Ovary (tissue), 9 donors: Measurements from ENCODE around the gene CADM2. TPM values are rescaled to one million over a fixed set of nuclear protein-coding genes. Genes with fewer than 3 reads are reported as not detected.
"Not testable (repeated sequence)": the region's sequence is repeated elsewhere in the genome, so short reads cannot be mapped to it uniquely, and the experiment has no call there.

Experiments used
- DNase-seq, 5 donors: peaks; one replicate each; pipeline ENCODE4 v3.0.0-alpha.2; 2019 to 2020
- H3K27ac ChIP-seq, 2 donors: fragments of 200-600 bp; one replicate each; pipeline versions ENCODE4 v1.5.1 to v1.8.0; 2019 to 2022
- H3K27me3 ChIP-seq: fragments of 200-600 bp; one replicate; pipeline ENCODE4 v1.8.0; 2022
- H3K36me3 ChIP-seq: fragments of 200-600 bp; sonication (generic); one replicate; pipeline ENCODE4 v1.5.1; 2019
- H3K4me1 ChIP-seq: one replicate; pipeline ENCODE4 v1.8.1; 2013; ENCODE audit warnings: mild to moderate bottlenecking, moderate library complexity; ENCODE audit not compliant: insufficient read depth
- H3K4me3 ChIP-seq: fragments of 200-600 bp; sonication (generic); one replicate; pipeline ENCODE4 v1.5.1; 2017
- H3K9me3 ChIP-seq, 2 donors: fragments of 200-600 bp in 1 of 2; sonication (generic) in 1 of 2; one replicate each; pipeline versions ENCODE4 v1.5.1 to v1.8.1; 2013 to 2019; ENCODE audit warnings: mild to moderate bottlenecking in 1 of 2, moderate library complexity in 1 of 2
- CTCF ChIP-seq, 3 donors: fragments of 450-650 bp in 2 of 3; fragments of 200-600 bp in 1 of 3; IDR thresholded peaks; one replicate each; pipeline versions ENCODE4 v1.5.1 to v1.8.0; 2016 to 2022; ENCODE audit warnings: antibody characterized with exemption in 3 of 3, mild to moderate bottlenecking in 1 of 3
- EP300 ChIP-seq: sonication (generic); formaldehyde crosslinking; IDR thresholded peaks from one replicate; pipeline ENCODE4 v1.6.1; 2017; ENCODE audit warnings: antibody characterized with exemption
- POLR2A ChIP-seq: fragments of 450-650 bp; IDR thresholded peaks from one replicate; pipeline ENCODE4 v1.6.1; 2017; ENCODE audit warnings: antibody characterized with exemption, mild to moderate bottlenecking, moderate library complexity
- WGBS, 3 donors: extraction: QIAGEN DNeasy Blood & Tissue Kit in 1 of 3; methylation state at CpG; one replicate each; pipeline versions ENCODE4 v1.1.5 to v1.1.7; 2013 to 2017; 5-methylcytosine and 5-hydroxymethylcytosine counted together
- intact Hi-C, 4 donors: fragments of 100-400 bp; cut with DNase I; formaldehyde crosslinking; loops; one replicate each; pipeline versions ENCODE4 v1.11.0 to v1.15.1; 2022 to 2023
- polyA plus RNA-seq, 2 donors: library from polyadenylated mRNA; stranded (reverse); fragments of 200-250 nt in 1 of 2; fragments of 350-450 nt in 1 of 2; fragmentation: Illumina TruSeq in 1 of 2; extraction: RNeasy Lipid Tissue Mini Kit (QIAGEN cat#74804) in 1 of 2; gene quantifications; one replicate each; pipeline ENCODE4 v1.2.3, GENCODE V29; 2013 to 2014
- total RNA-seq, 7 donors: library from RNA; depleted of rRNA in 2 of 7; stranded (reverse); fragments of >200 nt in 2 of 7; fragmentation: NEBNext Ultra II Directional in 3 of 7; extraction: Animal tissue kit (Norgen Biotek cat#: 25700) in 3 of 7; gene quantifications; one replicate each; pipeline versions ENCODE4 v1.1.0 to v1.2.4, GENCODE V29; 2016 to 2023
- donor health status: DM: no; HTN: no; CAD: no; lungs with moderate emphysema.
- donor health status: DM: no; HTN: no; CAD: no.
- donor health status: Bipolar disorder and iron deficiency.
- donor health status: DM: yes; HTN: yes; CAD: no.
- donor health status: DM: no; HTN: no; CAD: no.
- donor health status: DM: yes; HTN: yes; CAD: no.

Gene CADM2
- total and polyA plus RNA-seq, 9 donors: 0.20 to 1.9 (median 0.69) TPM

GRCh38 chr3:85960793-85961192 is 1002.0 kb downstream of the CADM2 start:
- intact Hi-C loops: no loop called here
- DNase-seq: no peak
- H3K4me3 ChIP-seq: no peak overlapping the region
- no peaks in the 10 kb centered on the region for H3K9me3 ChIP-seq
- TF ChIP-seq POLR2A (no peak), EP300 (no peak)
- no peaks in the 10 kb centered on the region for H3K27me3 ChIP-seq
- no peaks in the 10 kb centered on the region for H3K4me1 ChIP-seq
- no peak overlapping the region for H3K27ac ChIP-seq
- H3K36me3 ChIP-seq: no peaks in the 10 kb centered on the region

- no peak for DNase-seq
- WGBS, 3 donors: 63 to 68% (median 67%) methylated on average over 6 of the region's 6 CpGs
- H3K27ac ChIP-seq: no peak overlapping the region
- no peak overlapping the region for H3K4me3 ChIP-seq
- no peaks in the 10 kb centered on the region for H3K9me3 ChIP-seq
- intact Hi-C loops: no loop called here
- TF ChIP-seq EP300 (no peak), CTCF (IDR thresholded peaks at IDR 0.05) (no peak), POLR2A (no peak)
- no peaks in the 10 kb centered on the region for H3K27me3 ChIP-seq
- no peaks in the 10 kb centered on the region for H3K36me3 ChIP-seq
- H3K4me1 ChIP-seq: no peaks in the 10 kb centered on the region
Observed at GRCh38 chr3:85977615-85978338, 1019.0 kb downstream of the CADM2 start.

DNA sequence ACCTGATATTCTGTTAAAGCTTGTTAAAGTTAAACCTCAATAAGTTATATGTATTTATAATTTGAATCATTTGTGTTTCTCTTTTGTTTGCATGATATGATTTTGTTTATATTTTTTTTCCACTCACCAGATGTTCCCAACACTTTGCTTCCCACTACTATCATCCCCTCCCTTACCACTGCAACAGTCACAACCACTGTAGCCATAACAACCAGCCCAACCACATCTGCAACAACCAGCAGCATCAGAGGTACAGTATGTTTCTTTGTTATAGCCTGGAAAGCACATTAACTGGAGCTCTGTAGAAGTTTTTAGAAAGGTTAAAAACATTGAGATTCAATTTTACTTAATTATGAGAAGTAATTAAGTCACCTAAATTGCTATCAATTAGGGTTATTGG is 1020.2 kb downstream of the CADM2 start:
- Histone ChIP-seq H3K36me3 (no peaks in the 10 kb centered on the region), H3K27ac (no peak overlapping the region), H3K9me3 (no peaks in the 10 kb centered on the region), H3K4me3 (no peak overlapping the region), H3K4me1 (no peaks in the 10 kb centered on the region), H3K27me3 (no peaks in the 10 kb centered on the region)
- DNase-seq: no peak
- TF ChIP-seq POLR2A (no peak), EP300 (no peak), CTCF (IDR thresholded peaks at IDR 0.05) (no peak)
- intact Hi-C loops: no loop called here

- WGBS, 3 donors: 87 to 99% (median 89%) methylated on average over 10 of the region's 10 CpGs
- H3K9me3 ChIP-seq, intact Hi-C loops, H3K27me3 ChIP-seq, DNase-seq, H3K36me3 ChIP-seq, H3K27ac ChIP-seq, H3K4me3 ChIP-seq, H3K4me1 ChIP-seq: not testable (repeated sequence)
Observed at GRCh38 chr3:85989581-85989980, 1030.8 kb downstream of the CADM2 start.

DNA sequence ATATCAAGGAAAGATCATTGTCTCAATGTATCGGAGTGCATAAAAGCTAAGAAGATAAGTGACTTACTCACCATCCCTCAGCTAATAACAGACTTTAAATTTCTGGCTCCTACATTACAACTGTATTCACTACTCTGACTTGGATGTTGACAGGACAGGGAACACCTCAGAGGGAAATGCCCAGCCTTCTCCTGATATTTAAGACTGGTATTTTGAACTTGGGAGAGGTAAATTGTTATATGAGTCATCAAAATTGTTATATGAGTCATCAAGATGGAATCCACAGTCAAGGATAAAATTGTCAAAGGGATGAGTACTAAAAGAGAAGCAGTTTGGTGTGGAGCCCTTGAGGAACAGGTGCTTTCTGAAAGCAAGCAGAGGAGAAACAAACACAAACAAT is 1070.8 kb downstream of the CADM2 start:
- H3K27ac ChIP-seq: no peak overlapping the region
- no peak for TF ChIP-seq CTCF (IDR thresholded peaks at IDR 0.05)
- TF ChIP-seq EP300: no peak
- no peak for TF ChIP-seq POLR2A
- no peaks in the 10 kb centered on the region for H3K36me3 ChIP-seq
- H3K27me3 ChIP-seq: no peaks in the 10 kb centered on the region
- no peaks in the 10 kb centered on the region for H3K4me1 ChIP-seq
- WGBS, 3 donors: 86 to 94% (median 88%) methylated on average over 1 of the region's 1 CpG
- no peaks in the 10 kb centered on the region for H3K9me3 ChIP-seq
- intact Hi-C loops: no loop called here
- no peak overlapping the region for H3K4me3 ChIP-seq
- no peak for DNase-seq
